Breast epithelium (tissue), 3 donors: ENCODE results near the gene SLC12A1.

Experiments used
- CTCF ChIP-seq, 3 donors: fragments of 450-650 bp; IDR thresholded peaks; one replicate each; pipeline ENCODE4 v1.5.1; 2016 to 2017; ENCODE audit warnings: antibody characterized with exemption in 3 of 3, mild to moderate bottlenecking in 3 of 3, moderate library complexity in 3 of 3
- POLR2A ChIP-seq: fragments of 450-650 bp; IDR thresholded peaks from one replicate; pipeline ENCODE4 v1.6.1; 2016; ENCODE audit warnings: antibody characterized with exemption, mild to moderate bottlenecking, moderate library complexity

GRCh38 chr15:48279608-48280007 lies 73.5 kb downstream of the SLC12A1 start:
- TF ChIP-seq CTCF (IDR thresholded peaks at IDR 0.05) (no peak), POLR2A (no peak)
